ENCODE results near the gene TPM3.

GRCh38 chr1:154212083-154212482 is 20.2 kb upstream of the TPM3 start:
- TF ChIP-seq, protein P1, sequence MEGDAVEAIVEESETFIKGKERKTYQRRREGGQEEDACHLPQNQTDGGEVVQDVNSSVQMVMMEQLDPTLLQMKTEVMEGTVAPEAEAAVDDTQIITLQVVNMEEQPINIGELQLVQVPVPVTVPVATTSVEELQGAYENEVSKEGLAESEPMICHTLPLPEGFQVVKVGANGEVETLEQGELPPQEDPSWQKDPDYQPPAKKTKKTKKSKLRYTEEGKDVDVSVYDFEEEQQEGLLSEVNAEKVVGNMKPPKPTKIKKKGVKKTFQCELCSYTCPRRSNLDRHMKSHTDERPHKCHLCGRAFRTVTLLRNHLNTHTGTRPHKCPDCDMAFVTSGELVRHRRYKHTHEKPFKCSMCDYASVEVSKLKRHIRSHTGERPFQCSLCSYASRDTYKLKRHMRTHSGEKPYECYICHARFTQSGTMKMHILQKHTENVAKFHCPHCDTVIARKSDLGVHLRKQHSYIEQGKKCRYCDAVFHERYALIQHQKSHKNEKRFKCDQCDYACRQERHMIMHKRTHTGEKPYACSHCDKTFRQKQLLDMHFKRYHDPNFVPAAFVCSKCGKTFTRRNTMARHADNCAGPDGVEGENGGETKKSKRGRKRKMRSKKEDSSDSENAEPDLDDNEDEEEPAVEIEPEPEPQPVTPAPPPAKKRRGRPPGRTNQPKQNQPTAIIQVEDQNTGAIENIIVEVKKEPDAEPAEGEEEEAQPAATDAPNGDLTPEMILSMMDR (IDR thresholded peaks at IDR 0.05), result no peak
- TF ChIP-seq POLR2A (IDR thresholded peaks at IDR 0.05) (no peak), POLR2AphosphoS5 (IDR thresholded peaks at IDR 0.05) (no peak)

Data from sigmoid colon (tissue), 4 donors.